ENCODE results near the gene HSCB.

DNA sequence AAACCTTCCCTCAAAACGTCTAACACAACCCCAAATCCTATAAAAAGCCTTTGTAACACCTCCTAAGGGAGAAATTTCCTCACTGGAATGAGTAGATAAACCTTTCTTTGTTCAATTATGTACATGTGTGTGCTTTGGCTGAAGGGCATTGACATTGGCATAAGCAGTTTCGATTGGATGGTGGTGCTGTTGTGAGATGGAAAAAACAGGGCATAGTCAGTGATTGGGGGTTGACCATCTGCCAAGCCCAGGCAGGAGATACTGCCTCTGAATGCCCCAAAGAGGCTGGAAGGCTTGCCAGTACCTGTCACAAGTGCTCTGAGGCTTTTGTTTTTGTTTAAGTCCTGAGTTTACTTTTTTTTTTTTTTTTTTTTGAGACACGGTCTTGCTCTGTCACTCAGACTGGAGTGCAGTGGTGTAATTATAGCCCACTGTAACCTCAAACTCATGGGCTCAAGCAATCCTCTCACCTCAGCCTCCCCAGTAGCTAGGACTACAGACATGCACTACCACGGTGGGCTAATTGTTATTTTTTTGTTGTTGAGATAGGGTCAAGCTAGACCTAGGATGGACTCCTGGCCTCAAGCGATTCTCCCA lies 29.5 kb downstream of the HSCB start:
- TF ChIP-seq CTCF (IDR thresholded peaks at IDR 0.05) (no peak), EP300 (IDR thresholded peaks at IDR 0.05) (no peak), POLR2AphosphoS5 (IDR thresholded peaks at IDR 0.05) (no peak)
